Measurements from ENCODE around the gene CKAP5.

DNA sequence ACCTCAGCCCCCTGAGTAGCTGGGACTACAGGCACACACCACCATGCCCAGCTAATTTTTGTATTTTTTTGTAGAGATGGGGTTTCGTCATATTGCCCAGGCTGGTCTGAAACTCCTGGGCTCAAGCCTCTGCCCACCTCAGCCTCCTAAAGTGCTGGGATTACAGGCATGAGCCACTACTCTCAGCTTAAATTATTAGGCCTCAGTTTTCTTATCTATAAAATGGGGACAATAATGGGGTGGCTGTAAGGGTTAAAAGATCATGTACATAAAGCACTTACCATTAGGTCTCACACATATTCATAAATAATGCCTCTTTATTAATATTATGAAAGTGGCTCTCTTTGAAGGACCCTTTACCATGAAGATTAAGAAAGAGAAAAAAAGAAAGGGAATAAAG lies 31.5 kb upstream of the CKAP5 start:
- TF ChIP-seq POLR2A (IDR thresholded peaks at IDR 0.05), result no peak
- TF ChIP-seq, protein P1, sequence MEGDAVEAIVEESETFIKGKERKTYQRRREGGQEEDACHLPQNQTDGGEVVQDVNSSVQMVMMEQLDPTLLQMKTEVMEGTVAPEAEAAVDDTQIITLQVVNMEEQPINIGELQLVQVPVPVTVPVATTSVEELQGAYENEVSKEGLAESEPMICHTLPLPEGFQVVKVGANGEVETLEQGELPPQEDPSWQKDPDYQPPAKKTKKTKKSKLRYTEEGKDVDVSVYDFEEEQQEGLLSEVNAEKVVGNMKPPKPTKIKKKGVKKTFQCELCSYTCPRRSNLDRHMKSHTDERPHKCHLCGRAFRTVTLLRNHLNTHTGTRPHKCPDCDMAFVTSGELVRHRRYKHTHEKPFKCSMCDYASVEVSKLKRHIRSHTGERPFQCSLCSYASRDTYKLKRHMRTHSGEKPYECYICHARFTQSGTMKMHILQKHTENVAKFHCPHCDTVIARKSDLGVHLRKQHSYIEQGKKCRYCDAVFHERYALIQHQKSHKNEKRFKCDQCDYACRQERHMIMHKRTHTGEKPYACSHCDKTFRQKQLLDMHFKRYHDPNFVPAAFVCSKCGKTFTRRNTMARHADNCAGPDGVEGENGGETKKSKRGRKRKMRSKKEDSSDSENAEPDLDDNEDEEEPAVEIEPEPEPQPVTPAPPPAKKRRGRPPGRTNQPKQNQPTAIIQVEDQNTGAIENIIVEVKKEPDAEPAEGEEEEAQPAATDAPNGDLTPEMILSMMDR (IDR thresholded peaks at IDR 0.05), result no peak
